Stomach (tissue), 9 donors: Measurements from ENCODE around the gene KDELR1. TPM values are rescaled to one million over a fixed set of nuclear protein-coding genes. Genes with fewer than 3 reads are reported as not detected.

Source experiments
- DNase-seq, 2 donors: peaks; one replicate each; pipeline versions ENCODE4 v3.0.0 to v3.0.0-alpha.2; 2013 to 2019
- H3K27ac ChIP-seq, 5 donors: fragments of 200-600 bp in 4 of 5; sonication (generic) in 4 of 5; one replicate each; pipeline ENCODE4 v1.5.1; 2013 to 2019; ENCODE audit warnings: mild to moderate bottlenecking in 1 of 5, moderate library complexity in 1 of 5
- H3K27me3 ChIP-seq, 3 donors: fragments of 200-600 bp; sonication (generic); one replicate each; pipeline ENCODE4 v1.5.1; 2017 to 2019; ENCODE audit warnings: mixed run types in 1 of 3
- H3K36me3 ChIP-seq, 4 donors: fragments of 200-600 bp; sonication (generic); 1 replicate in 3 of 4; 2 replicates in 1 of 4; pipeline ENCODE4 v1.5.1; 2016 to 2019
- H3K4me1 ChIP-seq, 4 donors: fragments of 200-600 bp; sonication (generic); one replicate each; pipeline ENCODE4 v1.5.1; 2016 to 2019
- H3K4me3 ChIP-seq, 4 donors: fragments of 200-600 bp; sonication (generic) in 3 of 4; one replicate each; pipeline ENCODE4 v1.5.1; 2016 to 2019; ENCODE audit warnings: mild to moderate bottlenecking in 1 of 4
- H3K9me3 ChIP-seq, 4 donors: fragments of 200-600 bp; sonication (generic); one replicate each; pipeline ENCODE4 v1.5.1; 2016 to 2019
- EP300 ChIP-seq: sonication (generic); formaldehyde crosslinking; IDR thresholded peaks from one replicate; pipeline ENCODE4 v1.6.1; 2017; ENCODE audit warnings: antibody characterized with exemption
- POLR2A ChIP-seq, 4 donors: fragments of 450-650 bp; IDR thresholded peaks; one replicate each; pipeline ENCODE4 v1.6.1; 2016; ENCODE audit warnings: antibody characterized with exemption in 4 of 4, control low read depth in 2 of 4, mild to moderate bottlenecking in 1 of 4, moderate library complexity in 1 of 4
- POLR2AphosphoS5 ChIP-seq, 3 donors: sonication (generic); formaldehyde crosslinking; IDR thresholded peaks; one replicate each; pipeline ENCODE4 v1.6.1; 2016; ENCODE audit warnings: antibody characterized with exemption in 3 of 3
- WGBS, 5 donors: extraction: QIAGEN DNeasy Blood & Tissue Kit in 3 of 5; methylation state at CpG; one replicate each; pipeline versions ENCODE4 v1.1.5 to v1.1.7; 2013 to 2018; 5-methylcytosine and 5-hydroxymethylcytosine counted together
- intact Hi-C: fragments of 100-400 bp; cut with DNase I; formaldehyde crosslinking; loops from one replicate; pipeline ENCODE4 v1.15.1; 2023; ENCODE audit warnings: low total_unique reads
- polyA plus RNA-seq, 3 donors: library from polyadenylated mRNA; stranded (reverse); fragments of 200-250 nt; gene quantifications; one replicate each; pipeline ENCODE4 v1.2.3, GENCODE V29; 2013
- total RNA-seq, 5 donors: library from RNA; depleted of rRNA; stranded (reverse); fragments of >200 nt; gene quantifications; one replicate each; pipeline versions ENCODE4 v1.1.0 to v1.2.3, GENCODE V29; 2014 to 2016
- TF ChIP-seq, protein P1 (sequence below), 7 experiments: fragments of 450-650 bp in 4 of 7; fragments of 200-600 bp in 3 of 7; sonication (generic) in 3 of 7; IDR thresholded peaks; one replicate each; pipeline ENCODE4 v1.5.1; 2016 to 2019; ENCODE audit warnings: antibody characterized with exemption in 7 of 7, control low read depth in 2 of 7, mild to moderate bottlenecking in 1 of 7
- donor health status: healthy with polysubstance abuse.
- donor health status: Bipolar disorder and iron deficiency.
- donor health status: healthy.

Gene KDELR1
- total and polyA plus RNA-seq, 8 donors = 45.8 to 123 (median 70.9) TPM

DNA sequence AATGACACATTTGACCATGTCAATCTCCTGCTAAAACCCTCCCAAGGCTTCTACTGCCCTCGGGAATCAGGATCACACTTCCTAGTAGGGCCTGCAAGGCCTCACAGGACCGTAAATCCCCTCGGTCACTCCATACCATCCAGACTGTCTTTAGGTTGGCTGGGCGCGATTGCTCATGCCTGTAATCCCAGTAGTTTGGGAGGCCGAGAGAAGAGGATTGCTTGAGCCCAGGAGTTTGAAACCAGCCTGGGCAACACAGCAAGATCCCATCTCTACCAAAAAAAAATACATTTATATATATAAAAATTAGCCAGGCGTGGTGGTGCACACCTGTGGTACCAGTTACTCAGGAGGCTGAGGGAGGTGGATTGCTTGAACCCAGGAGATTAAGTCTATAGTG is 42.6 kb downstream of the KDELR1 start:
- no peak overlapping the region for H3K4me3 ChIP-seq
- DNase-seq = no peak
- no peaks in the 10 kb centered on the region for H3K36me3 ChIP-seq
- no peak overlapping the region for H3K27ac ChIP-seq
- H3K4me1 ChIP-seq = no peaks in the 10 kb centered on the region
- intact Hi-C loops = no loop called here
- TF ChIP-seq EP300 = no peak
- TF ChIP-seq POLR2AphosphoS5 (IDR thresholded peaks at IDR 0.05) = no peak
- no peak for TF ChIP-seq POLR2A (IDR thresholded peaks at IDR 0.05)
- TF ChIP-seq, protein P1, sequence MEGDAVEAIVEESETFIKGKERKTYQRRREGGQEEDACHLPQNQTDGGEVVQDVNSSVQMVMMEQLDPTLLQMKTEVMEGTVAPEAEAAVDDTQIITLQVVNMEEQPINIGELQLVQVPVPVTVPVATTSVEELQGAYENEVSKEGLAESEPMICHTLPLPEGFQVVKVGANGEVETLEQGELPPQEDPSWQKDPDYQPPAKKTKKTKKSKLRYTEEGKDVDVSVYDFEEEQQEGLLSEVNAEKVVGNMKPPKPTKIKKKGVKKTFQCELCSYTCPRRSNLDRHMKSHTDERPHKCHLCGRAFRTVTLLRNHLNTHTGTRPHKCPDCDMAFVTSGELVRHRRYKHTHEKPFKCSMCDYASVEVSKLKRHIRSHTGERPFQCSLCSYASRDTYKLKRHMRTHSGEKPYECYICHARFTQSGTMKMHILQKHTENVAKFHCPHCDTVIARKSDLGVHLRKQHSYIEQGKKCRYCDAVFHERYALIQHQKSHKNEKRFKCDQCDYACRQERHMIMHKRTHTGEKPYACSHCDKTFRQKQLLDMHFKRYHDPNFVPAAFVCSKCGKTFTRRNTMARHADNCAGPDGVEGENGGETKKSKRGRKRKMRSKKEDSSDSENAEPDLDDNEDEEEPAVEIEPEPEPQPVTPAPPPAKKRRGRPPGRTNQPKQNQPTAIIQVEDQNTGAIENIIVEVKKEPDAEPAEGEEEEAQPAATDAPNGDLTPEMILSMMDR (IDR thresholded peaks at IDR 0.05) = no peak
- WGBS, 5 donors = 89 to 96% (median 92%) methylated on average over 7 of the region's 7 CpGs
- no peaks in the 10 kb centered on the region for H3K9me3 ChIP-seq
- no peaks in the 10 kb centered on the region for H3K27me3 ChIP-seq

GRCh38 chr19:48348045-48348444 is 43.3 kb downstream of the KDELR1 start:
- H3K9me3 ChIP-seq = no peaks in the 10 kb centered on the region
- WGBS, 5 donors = 70 to 86% (median 76%) methylated on average over 5 of the region's 5 CpGs
- intact Hi-C loops = no loop called here
- no peaks in the 10 kb centered on the region for H3K27me3 ChIP-seq
- H3K4me3 ChIP-seq = no peak overlapping the region
- TF ChIP-seq POLR2AphosphoS5 (IDR thresholded peaks at IDR 0.05) = no peak
- TF ChIP-seq POLR2A (IDR thresholded peaks at IDR 0.05) = no peak
- TF ChIP-seq, protein P1 (IDR thresholded peaks at IDR 0.05) = no peak
- TF ChIP-seq EP300 = no peak
- peaks cover 0 to 6% (median 2%) of the 10 kb centered on the region in 4 donors for H3K36me3 ChIP-seq
- no peaks in the 10 kb centered on the region for H3K4me1 ChIP-seq
- H3K27ac ChIP-seq = no peak overlapping the region
- peak in 1 of 2 donors; percentile 64 for DNase-seq

- H3K36me3 ChIP-seq = peaks cover 0 to 17% (median 12%) of the 10 kb centered on the region in 4 donors
- TF ChIP-seq EP300 (no peak), POLR2AphosphoS5 (IDR thresholded peaks at IDR 0.05) (no peak), POLR2A (IDR thresholded peaks at IDR 0.05) (no peak)
- TF ChIP-seq, protein P1 (IDR thresholded peaks at IDR 0.05) = no peak
- H3K4me1 ChIP-seq = no peaks in the 10 kb centered on the region
- H3K27me3 ChIP-seq = no peaks in the 10 kb centered on the region
- intact Hi-C loops = no loop called here
- no peak for DNase-seq
- no peaks in the 10 kb centered on the region for H3K9me3 ChIP-seq
- WGBS, 5 donors = 88 to 94% (median 91%) methylated on average over 2 of the region's 2 CpGs
- H3K27ac ChIP-seq = no peak overlapping the region
- H3K4me3 ChIP-seq = no peak overlapping the region
Observed at GRCh38 chr19:48346191-48346590, 45.2 kb downstream of the KDELR1 start.

- no peak overlapping the region for H3K27ac ChIP-seq
- no peaks in the 10 kb centered on the region for H3K9me3 ChIP-seq
- no peaks in the 10 kb centered on the region for H3K27me3 ChIP-seq
- DNase-seq = no peak
- no peaks in the 10 kb centered on the region for H3K4me1 ChIP-seq
- WGBS, 5 donors = 92 to 97% (median 97%) methylated on average over 4 to 6 of the region's 6 CpGs
- TF ChIP-seq, protein P1 (IDR thresholded peaks at IDR 0.05) = no peak
- TF ChIP-seq POLR2A (IDR thresholded peaks at IDR 0.05) (no peak), POLR2AphosphoS5 (IDR thresholded peaks at IDR 0.05) (no peak), EP300 (no peak)
- H3K4me3 ChIP-seq = no peak overlapping the region
- intact Hi-C loops = no loop called here
- peaks cover 0 to 21% (median 13%) of the 10 kb centered on the region in 4 donors for H3K36me3 ChIP-seq
Observed at GRCh38 chr19:48344892-48345291, 46.5 kb downstream of the KDELR1 start.
